HPDE6-E6E7 (cell line): Measurements from ENCODE around the gene RAB42.
A peak's percentile ranks its signal among the peaks of the same experiment; 100 is the strongest.
"Not testable (repeated sequence)": the region's sequence is repeated elsewhere in the genome, so short reads cannot be mapped to it uniquely, and the experiment has no call there.

Experiments used
- DNase-seq: peaks from one replicate; pipeline ENCODE4 v3.0.0; 2011; ENCODE audit warnings: missing footprints; ENCODE audit errors: extremely low spot score

RAB42 gene

DNA sequence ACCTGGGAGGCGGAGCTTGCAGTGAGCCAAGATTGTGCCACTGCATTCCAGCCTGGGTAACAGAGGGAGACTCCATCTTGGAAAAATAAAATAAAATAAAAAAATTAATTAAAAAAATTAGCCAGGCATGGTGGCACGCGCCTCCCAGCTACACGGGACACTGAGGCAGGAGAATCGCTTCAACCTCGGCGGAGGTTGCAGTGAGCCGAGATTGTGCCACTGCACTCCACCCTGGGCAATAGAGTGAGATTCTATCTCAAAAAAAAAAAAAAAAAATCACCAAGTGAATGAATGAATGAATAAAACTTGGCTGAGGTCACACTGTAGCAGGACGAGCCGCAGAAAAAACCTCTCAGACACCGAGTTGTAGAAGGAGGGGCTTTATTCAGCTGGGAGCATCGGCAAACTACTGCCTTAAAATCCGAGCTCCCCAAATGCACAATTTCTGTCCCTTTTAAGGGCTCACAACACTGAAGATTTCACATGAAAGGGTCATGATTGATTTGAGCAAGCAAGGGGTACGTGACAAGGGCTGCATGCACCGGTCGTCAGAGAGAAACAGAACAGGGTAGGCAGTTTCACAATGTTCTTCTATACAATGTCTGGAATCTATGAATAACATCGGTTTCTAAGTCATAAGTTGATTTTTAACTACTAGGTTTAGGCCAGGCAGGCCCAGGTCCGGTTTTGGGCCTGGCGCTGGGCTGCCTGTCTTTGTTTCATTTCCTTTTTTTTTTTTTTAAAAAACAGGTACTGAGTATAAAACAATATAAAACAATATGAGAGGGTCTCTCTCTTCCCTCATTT is 5.3 kb upstream of the RAB42 start:
- not testable (repeated sequence) for DNase-seq

DNA sequence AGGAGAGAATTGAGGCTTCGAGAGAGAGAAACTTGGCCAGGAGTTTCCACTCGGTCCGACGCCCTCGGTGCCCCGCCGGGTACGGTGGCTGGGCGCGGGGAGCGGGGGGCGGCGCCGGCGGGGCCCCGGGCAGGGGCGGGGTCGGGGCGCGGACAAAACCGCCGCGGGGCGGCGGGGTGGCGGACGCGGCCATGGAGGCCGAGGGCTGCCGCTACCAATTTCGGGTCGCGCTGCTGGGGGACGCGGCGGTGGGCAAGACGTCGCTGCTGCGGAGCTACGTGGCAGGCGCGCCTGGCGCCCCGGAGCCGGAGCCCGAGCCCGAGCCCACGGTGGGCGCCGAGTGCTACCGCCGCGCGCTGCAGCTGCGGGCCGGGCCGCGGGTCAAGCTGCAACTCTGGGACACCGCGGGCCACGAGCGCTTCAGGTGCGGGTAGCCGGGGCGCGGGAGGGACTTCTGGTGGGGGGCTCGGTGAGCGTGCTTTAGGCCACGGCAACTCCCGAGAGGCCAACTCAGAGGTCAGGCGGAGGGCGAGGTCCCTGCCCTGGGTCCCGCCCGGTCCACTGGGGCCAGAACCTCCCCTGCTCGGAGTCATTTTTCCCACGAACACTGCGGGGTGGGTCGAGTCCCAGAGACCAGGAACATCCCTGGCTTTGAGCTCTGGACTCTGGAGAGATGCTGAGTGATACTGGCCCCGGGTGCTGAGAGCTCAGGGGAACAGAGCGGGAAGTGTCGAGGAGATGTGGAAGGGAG is 431 bp downstream of the RAB42 start:
- DNase-seq = no peak

DNA sequence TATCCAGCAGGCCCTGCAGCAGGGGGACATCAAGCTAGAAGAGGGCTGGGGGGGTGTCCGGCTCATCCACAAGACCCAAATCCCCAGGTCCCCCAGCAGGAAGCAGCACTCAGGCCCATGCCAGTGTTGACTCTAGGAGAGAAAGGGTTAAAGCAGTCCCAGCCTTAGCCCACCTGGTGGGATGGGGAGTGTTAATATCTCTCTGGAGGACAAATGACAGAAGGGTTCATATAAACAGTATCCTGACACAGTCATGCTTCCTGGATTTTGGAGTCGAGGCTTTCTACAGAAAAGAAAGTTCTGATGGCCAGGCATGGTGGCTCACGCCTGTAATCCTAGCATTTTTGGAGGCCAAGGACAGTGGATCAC is 1.9 kb downstream of the RAB42 start:
- not testable (repeated sequence) for DNase-seq

DNA sequence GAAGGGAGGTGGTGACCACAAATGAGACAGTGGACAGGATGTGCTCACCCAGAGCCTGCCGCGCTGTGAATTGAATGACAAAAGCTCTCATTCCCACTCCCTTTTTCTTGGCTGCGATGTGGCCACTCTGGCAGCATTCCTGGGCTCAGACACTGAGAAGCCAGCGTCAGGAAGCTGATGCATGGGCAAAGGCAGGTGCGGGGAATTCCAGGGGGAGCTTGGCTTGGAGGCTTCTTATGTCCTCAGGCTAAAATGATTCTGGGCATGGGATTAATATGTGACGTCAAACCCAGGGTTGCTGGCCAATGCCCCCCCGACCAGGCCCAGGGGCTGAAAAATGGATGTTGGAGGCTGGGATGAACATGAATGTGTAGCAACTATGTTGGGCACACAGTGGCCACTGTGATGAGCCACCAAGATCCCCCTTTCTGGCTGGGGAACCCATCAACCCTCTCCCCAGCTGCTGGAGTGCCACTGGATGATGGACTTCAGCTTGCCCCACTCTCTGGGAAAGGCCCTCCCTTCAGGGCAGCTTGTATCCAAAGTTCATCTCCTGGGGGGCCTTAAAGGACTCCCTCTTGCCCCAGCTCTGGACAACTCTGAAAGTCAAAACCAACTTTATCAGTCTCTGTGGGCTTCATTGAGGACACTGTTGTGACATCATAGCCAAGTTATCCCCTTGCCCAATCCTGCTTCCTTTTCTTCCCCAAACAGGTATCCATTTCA is 2.8 kb downstream of the RAB42 start:
- DNase-seq = not testable (repeated sequence)

DNA sequence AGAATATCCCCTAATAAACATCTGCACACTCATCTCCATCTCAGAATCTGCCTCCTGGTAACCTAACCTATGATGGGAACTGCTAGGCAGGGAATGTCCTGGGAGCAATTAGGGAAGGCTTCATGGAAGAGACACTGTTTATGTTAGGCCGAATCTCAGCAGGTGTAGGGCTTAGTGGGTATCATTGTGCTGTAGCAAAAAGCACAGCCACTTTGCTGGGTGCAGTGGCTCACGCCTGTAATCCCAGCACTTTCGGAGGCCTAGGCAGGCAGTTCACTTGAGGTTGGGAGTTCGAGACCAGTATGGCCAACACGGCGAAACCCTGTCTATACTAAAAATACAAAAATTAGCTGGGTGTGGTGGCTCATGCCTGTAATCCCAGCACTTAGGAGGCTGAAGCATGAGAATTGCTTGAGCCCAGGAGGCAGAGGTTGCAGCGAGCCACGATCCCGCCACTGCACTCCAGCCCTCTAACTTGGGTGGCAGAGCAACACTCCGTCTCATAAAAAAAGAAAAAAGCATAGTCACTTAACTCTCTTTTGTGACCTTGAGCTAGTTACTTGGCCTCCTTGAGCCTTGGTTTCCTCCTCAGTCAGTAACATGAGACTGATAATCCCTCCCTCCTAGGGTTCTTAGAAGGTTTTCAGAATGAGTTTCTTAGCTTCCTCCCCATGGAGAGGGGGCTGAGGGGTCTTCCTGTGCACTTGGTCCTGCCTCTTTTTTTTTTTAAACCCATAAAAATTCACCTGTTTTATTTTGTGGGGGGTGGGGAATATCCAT is 3.5 kb downstream of the RAB42 start:
- DNase-seq = no peak

DNA sequence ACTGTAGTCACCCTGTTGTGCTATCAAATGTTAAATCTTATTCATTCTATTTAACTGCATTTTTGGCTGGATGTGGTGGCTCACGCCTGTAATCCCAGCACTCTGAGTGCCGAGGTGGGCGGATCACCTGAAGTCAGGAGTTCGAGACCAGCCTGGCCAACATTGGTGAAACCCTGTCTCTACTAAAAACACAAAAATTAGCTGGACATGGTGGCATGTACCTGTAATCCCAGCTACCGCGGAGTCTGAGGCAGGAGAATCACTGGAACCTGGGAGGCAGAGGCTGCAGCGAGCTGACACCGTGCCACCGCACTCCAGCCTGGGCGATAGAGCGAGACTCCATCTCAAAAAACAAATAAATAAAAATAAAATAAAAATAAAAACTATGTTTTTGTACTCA is 4.2 kb downstream of the RAB42 start:
- DNase-seq = not testable (repeated sequence)

DNA sequence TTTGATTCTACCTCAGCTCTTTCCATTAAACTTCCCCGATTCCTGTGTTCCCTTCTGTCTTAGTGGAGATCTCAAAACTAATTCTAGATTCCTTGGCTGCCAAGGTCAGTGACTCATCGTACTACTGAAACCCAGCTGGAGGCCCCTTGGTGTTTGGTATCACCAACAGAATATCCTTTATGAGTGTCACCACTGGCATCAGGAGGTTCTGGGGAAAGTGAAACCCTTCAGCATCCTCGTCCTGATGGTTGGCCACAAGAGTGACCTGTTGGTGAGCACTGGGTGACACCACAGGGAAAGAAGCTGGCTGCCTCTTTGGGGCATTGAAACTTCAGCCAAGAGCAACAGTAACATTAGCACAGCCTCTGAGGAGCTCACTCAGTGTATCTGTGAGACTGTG is 9.6 kb downstream of the RAB42 start:
- DNase-seq = peak; percentile 72

DNA sequence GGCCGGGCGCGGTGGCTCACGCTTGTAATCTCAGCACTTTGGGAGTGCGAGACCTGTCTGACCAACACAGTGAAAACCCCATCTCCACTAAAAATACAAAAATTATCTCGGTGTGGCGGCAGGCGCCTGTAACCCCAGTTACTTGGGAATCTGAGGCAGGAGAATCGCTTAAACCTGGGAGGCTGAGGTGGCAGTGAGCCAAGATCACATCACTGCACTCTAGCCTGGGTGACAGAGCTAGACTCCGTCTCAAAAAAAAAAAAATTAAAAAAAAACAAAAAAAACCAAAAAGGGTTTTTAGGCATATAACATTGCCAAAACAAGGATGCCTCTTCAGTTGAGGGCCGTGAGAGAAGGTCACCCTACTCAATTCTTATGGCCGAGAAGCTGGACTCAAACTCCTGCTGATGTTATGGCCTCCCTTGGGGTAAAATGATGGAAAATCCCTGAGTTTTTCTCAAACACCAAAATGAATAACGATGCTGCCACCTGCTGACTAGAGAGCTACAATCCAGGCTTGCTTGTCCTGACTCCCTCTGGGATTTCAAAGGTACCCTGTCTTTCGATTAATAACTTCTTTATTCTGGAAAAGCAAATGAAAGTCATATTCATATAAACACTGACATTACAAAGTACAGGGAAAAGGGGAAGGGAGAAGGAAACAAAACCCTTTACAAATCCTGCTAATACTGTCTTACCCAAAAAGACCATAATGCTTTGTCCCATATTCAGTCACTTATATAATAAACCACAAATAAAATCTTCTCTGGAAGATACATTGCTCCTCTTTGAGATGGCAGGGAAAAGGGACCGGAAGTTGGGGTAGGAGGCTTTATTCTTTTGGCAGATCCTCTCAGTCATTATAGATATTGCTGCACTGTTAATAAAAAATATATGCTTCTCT is 10.7 kb downstream of the RAB42 start:
- peak; percentile 72 for DNase-seq

DNA sequence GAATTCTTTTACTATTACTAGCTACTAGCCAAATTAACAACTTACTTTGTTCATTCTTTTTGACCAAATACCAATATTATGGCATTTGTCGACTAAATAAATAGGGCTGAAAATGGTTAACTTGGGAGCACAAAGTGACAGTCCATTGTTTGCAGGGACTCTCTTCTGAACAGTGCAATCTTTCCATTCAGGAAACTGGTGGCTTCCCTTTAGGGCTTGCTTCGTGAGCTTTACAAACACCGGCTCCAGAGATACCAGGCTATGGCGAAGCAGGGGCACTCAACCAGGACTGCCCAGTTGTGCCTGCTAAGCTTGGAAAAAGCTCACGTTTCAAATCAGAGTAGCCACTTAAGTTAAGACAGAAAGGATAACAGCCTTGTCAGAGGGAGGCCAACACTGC is 12.3 kb downstream of the RAB42 start:
- no peak for DNase-seq

DNA sequence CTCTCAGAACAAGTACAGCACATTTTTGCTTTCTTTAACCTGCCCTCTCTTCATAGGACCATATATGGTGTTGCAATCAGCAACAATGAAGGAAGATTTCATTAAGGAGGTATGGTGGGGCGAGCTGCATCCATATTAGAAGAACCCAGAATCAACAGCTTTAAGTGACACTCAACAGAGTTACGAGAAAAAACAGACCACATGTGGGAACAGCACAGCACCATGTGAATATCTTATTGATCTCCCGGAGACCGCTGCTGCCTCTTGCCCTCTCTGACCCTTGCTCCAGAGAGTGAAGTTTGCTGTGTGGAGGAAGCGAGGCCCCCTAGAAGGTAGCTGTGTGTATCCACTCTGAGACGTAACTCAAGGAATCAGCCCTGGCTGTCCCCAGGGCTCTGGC is 12.9 kb downstream of the RAB42 start:
- DNase-seq = no peak

DNA sequence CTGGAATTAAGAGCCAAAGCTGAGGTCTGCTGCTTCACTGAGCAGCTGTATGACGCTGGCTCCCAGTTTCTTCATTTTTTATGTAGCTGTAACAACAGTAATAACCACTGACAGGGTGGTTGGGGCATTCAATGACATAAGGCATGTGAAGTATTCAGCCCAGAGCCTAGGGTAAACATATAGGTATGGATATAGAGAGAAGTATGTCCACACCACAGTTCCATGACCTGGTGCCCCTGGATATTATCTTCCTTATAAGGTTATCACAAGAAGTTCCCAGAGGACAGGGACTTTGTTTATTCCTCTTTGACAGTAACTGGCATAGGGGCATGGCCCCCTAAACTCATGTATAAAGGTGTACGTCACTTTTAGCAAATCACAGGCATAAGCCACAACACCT is 14.7 kb downstream of the RAB42 start:
- DNase-seq = no peak

DNA sequence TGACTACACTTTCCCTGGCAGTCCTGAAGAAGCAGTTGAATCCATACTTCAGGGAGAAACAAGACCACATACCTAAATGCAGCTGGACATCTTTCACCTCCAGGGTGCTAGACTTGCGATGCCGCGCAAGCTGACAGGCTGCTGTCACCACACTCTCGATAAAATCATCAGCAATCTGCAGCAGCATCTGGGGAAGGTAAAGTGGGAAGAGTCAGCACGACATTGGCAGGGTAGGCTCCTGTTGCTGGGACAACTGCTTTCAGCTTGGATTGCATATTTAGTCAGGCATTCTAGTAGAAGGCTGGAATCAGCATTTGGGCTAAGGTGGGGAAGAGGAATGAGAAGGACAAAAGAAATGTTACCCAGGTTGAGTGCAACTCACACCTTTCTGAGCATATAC is 21.1 kb downstream of the RAB42 start:
- DNase-seq = no peak

DNA sequence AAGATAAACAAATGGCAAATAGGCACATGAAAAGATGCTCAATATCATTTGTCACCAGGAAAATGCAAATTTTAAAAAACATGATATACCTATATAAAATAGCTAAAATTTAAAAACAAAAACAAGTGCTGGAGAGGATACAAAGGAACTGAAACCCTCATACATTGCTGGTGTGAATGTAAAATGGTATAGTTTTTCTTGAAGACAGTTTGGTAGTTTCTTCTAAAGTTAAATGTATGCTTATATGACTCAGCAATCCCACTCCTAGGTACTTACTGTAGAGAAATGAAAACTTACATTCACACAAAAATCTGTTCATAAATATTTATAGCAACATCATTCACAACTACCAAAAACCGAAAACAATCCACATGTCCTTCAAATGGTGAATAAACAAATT is 39.6 kb downstream of the RAB42 start:
- no peak for DNase-seq

DNA sequence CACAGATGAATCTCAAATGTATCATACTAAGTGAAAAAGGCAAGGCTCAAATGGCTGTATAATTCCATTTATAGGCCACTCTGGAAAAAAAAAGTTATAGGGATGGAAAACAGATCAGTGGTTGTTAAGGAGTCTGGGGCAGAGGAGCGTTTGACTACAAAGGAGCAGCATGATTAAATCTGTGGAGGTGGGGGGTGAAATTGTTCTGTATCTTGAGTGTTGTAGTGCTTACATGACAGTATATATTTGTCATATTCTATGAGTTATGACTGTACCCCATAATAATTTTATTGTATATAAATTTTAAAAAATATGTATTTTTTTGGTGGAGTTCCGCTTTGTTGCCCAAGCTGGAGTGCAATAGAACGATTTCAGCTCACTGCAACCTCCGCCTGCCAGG is 40.5 kb downstream of the RAB42 start:
- no peak for DNase-seq

DNA sequence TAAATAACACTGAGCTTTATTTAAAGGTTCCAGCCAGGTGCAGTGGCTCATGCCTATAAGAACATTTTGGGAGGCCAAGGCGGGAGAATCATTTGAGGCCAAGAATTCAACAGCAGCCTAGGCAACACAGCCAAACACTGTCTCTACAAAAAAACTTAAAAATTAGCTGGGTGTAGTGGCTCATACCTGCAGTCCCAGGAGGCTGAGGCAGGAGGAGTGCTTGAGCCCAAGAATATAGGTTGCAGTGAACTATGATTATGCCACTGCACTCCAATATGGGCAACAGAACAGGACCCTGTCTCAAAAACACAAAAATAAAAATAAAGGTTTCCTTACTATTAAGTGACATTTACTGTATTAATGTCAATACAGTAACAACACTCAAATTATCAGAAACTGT is 48.7 kb downstream of the RAB42 start:
- no peak for DNase-seq

DNA sequence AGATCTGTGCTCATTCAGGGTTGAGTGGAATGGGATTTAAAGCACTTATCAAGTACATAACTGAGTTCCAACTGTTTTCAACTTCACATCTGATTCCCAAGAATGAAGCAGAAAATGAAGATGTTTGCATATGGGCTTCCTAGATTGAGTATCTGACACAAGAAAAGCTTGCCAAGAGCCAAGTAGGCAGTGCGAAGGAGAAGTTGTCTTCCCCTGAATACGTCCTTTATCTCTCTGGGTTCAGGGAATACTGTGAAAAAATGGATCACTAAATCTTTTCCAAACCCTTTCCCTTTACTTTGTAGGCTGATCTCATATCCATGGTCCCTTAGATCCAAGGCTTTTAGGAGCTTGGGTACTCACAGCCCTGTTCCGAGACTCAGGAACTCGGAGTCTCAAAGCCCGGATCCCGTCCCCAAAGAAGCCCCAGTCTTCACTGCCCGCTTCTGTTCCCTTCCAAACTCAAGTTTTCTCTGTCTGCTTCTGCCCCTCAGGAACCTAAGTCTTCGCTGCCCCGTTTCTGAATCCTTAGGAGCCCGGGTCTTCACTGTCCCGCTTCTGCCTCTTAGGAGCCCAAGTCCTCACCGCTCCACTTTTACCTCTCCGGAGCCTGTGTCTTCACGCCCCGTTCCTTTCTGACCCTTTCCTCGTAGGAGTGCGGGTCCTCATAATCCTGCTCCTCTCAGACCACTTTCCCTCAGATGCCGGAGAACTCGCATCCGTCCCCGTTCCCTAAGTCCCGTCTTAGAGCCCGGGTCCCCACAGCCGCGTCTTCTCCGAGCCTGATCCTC is 50.2 kb downstream of the RAB42 start:
- peak; percentile 28 for DNase-seq

DNA sequence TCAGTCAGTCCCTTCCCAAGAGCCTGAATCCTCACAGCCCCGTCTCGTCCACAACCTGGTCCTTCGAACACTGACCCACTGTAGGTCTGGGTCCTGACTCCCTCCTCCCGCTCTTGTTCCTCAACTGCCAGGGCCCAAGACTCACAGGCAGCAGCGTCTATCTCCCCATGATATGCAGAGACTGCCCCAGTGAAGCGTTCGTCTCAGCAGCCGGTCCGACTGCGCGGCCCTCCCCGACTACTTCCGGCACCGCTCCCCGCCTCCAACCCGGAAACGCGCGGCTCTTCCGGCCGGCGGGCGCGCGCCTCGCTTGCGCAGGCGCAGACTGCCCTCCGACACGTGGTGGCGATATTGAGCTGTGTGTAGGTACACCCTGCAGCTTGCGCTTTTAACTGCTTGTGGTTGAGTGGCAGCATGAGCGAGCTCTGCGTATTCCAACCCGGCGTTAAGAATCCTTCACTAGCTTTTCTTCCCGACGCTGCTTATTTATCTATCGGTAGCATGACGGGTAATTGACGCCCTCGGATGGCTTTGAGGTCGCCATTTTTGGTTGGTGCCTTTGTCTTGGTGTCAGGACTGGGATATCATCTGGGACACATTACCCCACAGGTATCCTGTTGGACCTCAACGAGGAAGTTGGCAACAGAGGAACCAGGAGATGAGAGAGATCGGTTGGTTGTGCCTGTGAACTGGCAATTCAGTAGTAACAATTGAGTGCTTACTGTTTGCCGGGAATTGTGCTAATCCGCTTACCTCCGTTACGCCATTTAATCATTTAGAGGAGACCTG is 51.0 kb downstream of the RAB42 start, which contains the start of gene TAF12:
Gene TAF12, minus strand, starts transcription at position 221 of the 789 bp plus-strand sequence. CDS start 20,986 bp downstream, outside the sequence.
- DNase-seq = peak; percentile 83

DNA sequence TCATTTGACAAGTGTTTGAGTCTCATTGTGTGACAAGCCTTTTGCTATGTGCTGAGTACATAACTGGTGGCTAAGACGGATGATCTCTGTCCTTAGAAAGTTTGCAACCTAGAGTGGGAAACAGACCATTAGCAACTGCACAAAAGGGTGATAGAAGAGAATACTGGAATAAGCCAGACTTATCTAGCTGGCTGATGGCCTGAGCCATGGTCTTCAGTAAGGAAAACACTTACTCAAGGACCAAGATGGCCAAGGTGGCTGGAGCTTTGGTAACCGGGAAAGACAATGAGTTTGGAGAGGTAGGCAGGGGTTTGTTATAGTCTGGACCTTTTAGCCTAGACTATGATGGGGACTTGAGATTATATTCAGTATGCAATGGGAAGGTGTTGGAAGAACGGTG is 52.4 kb downstream of the RAB42 start:
- DNase-seq = no peak
